Upper lobe of right lung (tissue), 1 donor: ENCODE data around the gene AMPH. TPM values are rescaled to one million over a fixed set of nuclear protein-coding genes. Genes with fewer than 3 reads are reported as not detected.

Source experiments
- ATAC-seq: fragments of 200-7000 bp; cut with Tn5 transposase; one replicate; pipeline ENCODE4 v1.9.1; 2020; ENCODE audit warnings: mild to moderate bottlenecking, moderate library complexity
- DNase-seq: peaks from one replicate; pipeline ENCODE4 v3.0.0-alpha.2; 2020
- H3K27ac ChIP-seq: fragments of 200-600 bp; one replicate; pipeline ENCODE4 v1.8.0; 2022
- H3K27me3 ChIP-seq: fragments of 200-600 bp; one replicate; pipeline ENCODE4 v1.8.0; 2022; ENCODE audit warnings: mild to moderate bottlenecking
- H3K36me3 ChIP-seq: fragments of 200-600 bp; one replicate; pipeline ENCODE4 v1.8.0; 2022
- H3K4me1 ChIP-seq: fragments of 200-600 bp; one replicate; pipeline ENCODE4 v1.8.0; 2022
- H3K4me3 ChIP-seq: fragments of 200-600 bp; one replicate; pipeline ENCODE4 v1.8.0; 2022; ENCODE audit warnings: mild to moderate bottlenecking
- H3K9me3 ChIP-seq: fragments of 200-600 bp; one replicate; pipeline ENCODE4 v1.8.0; 2022
- CTCF ChIP-seq: fragments of 200-600 bp; IDR thresholded peaks from one replicate; pipeline ENCODE4 v1.8.0; 2022; ENCODE audit warnings: antibody characterized with exemption
- intact Hi-C: fragments of 100-400 bp; cut with DNase I; formaldehyde crosslinking; loops from one replicate; pipeline ENCODE4 v1.11.0; 2022
- total RNA-seq: library from RNA; stranded (reverse); fragmentation: NEBNext Ultra II Directional; extraction: Animal tissue kit (Norgen Biotek cat#: 25700); gene quantifications from one replicate; pipeline ENCODE4 v1.2.1, GENCODE V29; 2021
- donor health status: DM: no; HTN: yes; CAD: no; lungs with severe emphysema.

Gene AMPH
- total RNA-seq, 1 donor from 2014 or later = 0.58 TPM

- no peak for ATAC-seq
Observed at GRCh38 chr7:38502289-38502688, 128.9 kb downstream of the AMPH start.

DNA sequence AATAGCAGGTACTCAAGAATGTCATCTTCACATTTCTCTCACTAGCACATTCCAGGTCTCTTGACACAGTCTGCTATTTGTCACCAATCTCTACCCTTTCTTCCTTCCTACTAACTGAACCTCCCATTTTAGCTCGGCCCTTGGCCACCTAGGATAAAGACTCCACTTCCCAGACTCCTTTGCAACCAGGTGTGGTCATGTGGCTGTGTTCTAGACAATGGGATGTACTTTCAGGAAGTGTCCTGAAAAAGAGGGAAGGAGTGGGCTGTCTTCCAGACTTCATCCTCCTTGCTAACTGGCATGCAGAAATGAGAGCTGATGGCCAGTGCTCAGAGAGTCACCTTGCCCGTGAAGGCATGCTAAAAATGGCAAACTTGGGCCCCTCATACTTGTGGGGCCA lies 139.2 kb downstream of the AMPH start:
- Histone ChIP-seq H3K9me3 (no peaks in the 10 kb centered on the region), H3K36me3 (no peaks in the 10 kb centered on the region), H3K27ac (no peak overlapping the region), H3K4me3 (no peak overlapping the region), H3K27me3 (no peaks in the 10 kb centered on the region), H3K4me1 (no peaks in the 10 kb centered on the region)
- intact Hi-C loops = no loop called here
- ATAC-seq = no peak
- no peak for TF ChIP-seq CTCF
- DNase-seq = no peak

More at GRCh38 chr7:38502289-38502688, 128.9 kb downstream of the AMPH start:
- Histone ChIP-seq H3K27ac (no peak overlapping the region), H3K9me3 (no peaks in the 10 kb centered on the region), H3K36me3 (no peaks in the 10 kb centered on the region), H3K27me3 (no peaks in the 10 kb centered on the region), H3K4me3 (no peak overlapping the region), H3K4me1 (no peaks in the 10 kb centered on the region)
- no peak for TF ChIP-seq CTCF
- no peak for DNase-seq
- intact Hi-C loops = no loop called here

GRCh38 chr7:38482521-38482920 lies 148.7 kb downstream of the AMPH start:
- Histone ChIP-seq H3K27ac (no peak overlapping the region), H3K36me3 (no peaks in the 10 kb centered on the region), H3K4me3 (no peak overlapping the region), H3K9me3 (no peaks in the 10 kb centered on the region), H3K4me1 (no peaks in the 10 kb centered on the region), H3K27me3 (no peaks in the 10 kb centered on the region)
- intact Hi-C loops = no loop called here
- no peak for DNase-seq
- ATAC-seq = no peak
- no peak for TF ChIP-seq CTCF

- TF ChIP-seq CTCF = no peak
- intact Hi-C loops = no loop called here
- Histone ChIP-seq H3K4me1 (no peaks in the 10 kb centered on the region), H3K4me3 (no peak overlapping the region), H3K9me3 (no peaks in the 10 kb centered on the region), H3K36me3 (no peaks in the 10 kb centered on the region), H3K27me3 (no peaks in the 10 kb centered on the region), H3K27ac (no peak overlapping the region)
- DNase-seq (no peak), ATAC-seq (no peak)
Observed at GRCh38 chr7:38481401-38481800, 149.8 kb downstream of the AMPH start.

DNA sequence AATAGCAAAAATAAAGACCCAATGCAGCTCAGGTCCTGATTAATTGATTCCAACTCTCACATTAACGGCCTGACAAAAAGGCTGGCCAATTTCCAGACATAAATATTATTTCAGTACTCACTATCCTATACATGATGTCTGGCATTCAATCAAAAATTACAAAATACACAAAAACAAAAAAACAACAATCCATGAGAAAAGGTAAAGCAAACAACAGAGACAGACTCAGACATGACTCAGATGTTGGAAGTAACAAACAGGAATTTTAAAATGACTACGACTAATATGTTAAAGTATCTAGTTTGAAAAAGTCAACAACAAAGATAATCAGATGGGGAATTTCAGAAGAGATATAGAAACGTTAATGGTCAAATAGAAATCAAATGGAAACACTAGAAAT lies 152.8 kb downstream of the AMPH start:
- no peaks in the 10 kb centered on the region for H3K9me3 ChIP-seq
- no peak overlapping the region for H3K27ac ChIP-seq
- H3K4me3 ChIP-seq = no peak overlapping the region
- ATAC-seq (no peak), DNase-seq (no peak)
- no peak for TF ChIP-seq CTCF
- H3K4me1 ChIP-seq = no peaks in the 10 kb centered on the region
- no peaks in the 10 kb centered on the region for H3K27me3 ChIP-seq
- intact Hi-C loops = no loop called here
- no peaks in the 10 kb centered on the region for H3K36me3 ChIP-seq

DNA sequence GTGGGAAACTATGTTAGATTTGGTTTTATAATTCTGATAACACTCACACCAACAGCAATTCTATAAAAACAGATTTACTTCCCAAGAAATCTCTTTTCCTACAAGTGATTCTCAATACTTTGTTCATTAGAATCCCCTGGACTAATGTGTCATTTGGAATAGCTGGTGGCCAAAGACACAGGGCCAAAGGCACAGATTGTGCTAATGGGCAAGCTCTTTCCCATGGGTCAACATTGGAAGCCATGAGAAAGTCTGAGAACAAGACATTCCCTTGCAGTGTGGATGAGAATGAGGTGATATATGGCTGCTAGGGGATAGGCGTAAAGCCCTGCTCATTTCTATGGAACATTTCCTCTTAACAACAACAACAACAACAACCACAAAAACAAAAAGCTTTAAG lies 153.8 kb downstream of the AMPH start:
- TF ChIP-seq CTCF = no peak
- no peaks in the 10 kb centered on the region for H3K9me3 ChIP-seq
- no peaks in the 10 kb centered on the region for H3K36me3 ChIP-seq
- no peak overlapping the region for H3K27ac ChIP-seq
- intact Hi-C loops = no loop called here
- H3K4me1 ChIP-seq = no peaks in the 10 kb centered on the region
- H3K4me3 ChIP-seq = no peak overlapping the region
- H3K27me3 ChIP-seq = no peaks in the 10 kb centered on the region
- ATAC-seq = no peak
- no peak for DNase-seq
